WTC11 (cell line): Measurements from ENCODE around the gene RAD18. TPM values are rescaled to one million over a fixed set of nuclear protein-coding genes. Genes with fewer than 3 reads are reported as not detected.
A peak's percentile ranks its signal among the peaks of the same experiment; 100 is the strongest.

ENCODE experiments used
- ATAC-seq: fragments of 200-7000 bp; cut with Tn5 transposase; 2 replicates; pipeline ENCODE4 v1.10.0; 2021; ENCODE audit warnings: mild to moderate bottlenecking, moderate library complexity
- CTCF ChIA-PET: fragments of 300-600 bp; sonication (Branson Sonifier 250); formaldehyde crosslinking; loops from one replicate; lab custom pipeline; 2021; ENCODE audit warnings: antibody characterized with exemption; lab: Charles Lee
- POLR2A ChIA-PET: fragments of 350-600 bp; sonication (Branson Sonifier 250); formaldehyde crosslinking; loops from one replicate; lab custom pipeline; 2021; ENCODE audit warnings: antibody characterized with exemption; lab: Charles Lee
- DNase-seq: peaks from one replicate; pipeline ENCODE4 v3.0.0; 2021; ENCODE audit warnings: low spot score
- H3K27ac Mint-ChIP-seq: 2 replicates; pipeline ENCODE4 v1.8.0; 2021; ENCODE audit warnings: mixed read lengths
- H3K27me3 Mint-ChIP-seq: 2 replicates; pipeline ENCODE4 v1.8.0; 2021; ENCODE audit warnings: low read depth, mild to moderate bottlenecking, moderate library complexity, mixed read lengths
- H3K36me3 Mint-ChIP-seq: 2 replicates; pipeline ENCODE4 v1.8.0; 2021; ENCODE audit warnings: mixed read lengths
- H3K4me1 Mint-ChIP-seq: 2 replicates; pipeline ENCODE4 v1.8.0; 2022; ENCODE audit warnings: mixed read lengths
- H3K4me3 Mint-ChIP-seq: 2 replicates; pipeline ENCODE4 v1.8.0; 2021; ENCODE audit warnings: mild to moderate bottlenecking, moderate library complexity, mixed read lengths
- H3K9me3 Mint-ChIP-seq: 2 replicates; pipeline ENCODE4 v1.8.0; 2021; ENCODE audit warnings: mixed read lengths
- CBFB ChIP-seq: sonication (generic); formaldehyde crosslinking; IDR thresholded peaks from 2 replicates; pipeline ENCODE4 v1.8.1; 2022; ENCODE audit warnings: mild to moderate bottlenecking, low read depth, missing genetic modification reagents
- CREM ChIP-seq: sonication (generic); formaldehyde crosslinking; IDR thresholded peaks from 2 replicates; pipeline ENCODE4 v1.8.1; 2022; ENCODE audit warnings: mild to moderate bottlenecking, missing genetic modification reagents, moderate library complexity
- FOXJ3 ChIP-seq: sonication (generic); formaldehyde crosslinking; IDR thresholded peaks from 2 replicates; pipeline ENCODE4 v1.9.0; 2021; ENCODE audit warnings: missing genetic modification reagents, mild to moderate bottlenecking, borderline replicate concordance
- FOXK1 ChIP-seq: sonication (generic); formaldehyde crosslinking; IDR thresholded peaks from 2 replicates; pipeline ENCODE4 v1.8.0; 2022; ENCODE audit warnings: mild to moderate bottlenecking, moderate library complexity, missing genetic modification reagents
- FOXP1 ChIP-seq: sonication (generic); formaldehyde crosslinking; IDR thresholded peaks from 2 replicates; pipeline ENCODE4 v1.8.0; 2022; ENCODE audit warnings: missing genetic modification reagents, mild to moderate bottlenecking, moderate library complexity, borderline replicate concordance
- JUN ChIP-seq: sonication (generic); formaldehyde crosslinking; IDR thresholded peaks from 2 replicates; pipeline ENCODE4 v1.8.0; 2023; ENCODE audit warnings: mild to moderate bottlenecking, missing genetic modification reagents
- RELA ChIP-seq: sonication (generic); formaldehyde crosslinking; IDR thresholded peaks from 2 replicates; pipeline ENCODE4 v1.8.1; 2022; ENCODE audit warnings: missing genetic modification reagents, mild to moderate bottlenecking, borderline replicate concordance
- TP53 ChIP-seq: sonication (generic); formaldehyde crosslinking; IDR thresholded peaks from 2 replicates; pipeline ENCODE4 v1.8.1; 2023; ENCODE audit warnings: mild to moderate bottlenecking, missing genetic modification reagents
- ZNF671 ChIP-seq: fragments of 250-450 bp; sonication (Bioruptor Pico); IDR thresholded peaks from 2 replicates; pipeline ENCODE4 v1.8.0; 2021; ENCODE audit warnings: mild to moderate bottlenecking
- total RNA-seq: library from RNA; stranded (reverse); gene quantifications from 3 replicates; pipeline ENCODE4 v1.2.3, GENCODE V29; 2021
- TF ChIP-seq, protein P1 (sequence below): sonication (generic); formaldehyde crosslinking; IDR thresholded peaks from 2 replicates; pipeline ENCODE4 v1.8.0; 2023; ENCODE audit warnings: missing genetic modification reagents, mild to moderate bottlenecking, borderline replicate concordance
- TF ChIP-seq, protein P2 (sequence below): sonication (generic); formaldehyde crosslinking; IDR thresholded peaks from 2 replicates; pipeline ENCODE4 v1.8.1; 2022; ENCODE audit warnings: mild to moderate bottlenecking, moderate library complexity, missing genetic modification reagents
- TF ChIP-seq, protein P3 (sequence below): fragments of 250-450 bp; sonication (Bioruptor Pico); conservative IDR thresholded peaks from 2 replicates; pipeline ENCODE4 v1.9.0; 2021; ENCODE audit warnings: mild to moderate bottlenecking
- TF ChIP-seq, protein P4 (sequence below): fragments of 250-450 bp; sonication (Bioruptor Pico); IDR thresholded peaks from 2 replicates; pipeline ENCODE4 v1.9.0; 2021; ENCODE audit warnings: mild to moderate bottlenecking, borderline replicate concordance
- TF ChIP-seq, protein P5 (sequence below): sonication (generic); formaldehyde crosslinking; IDR thresholded peaks from 2 replicates; pipeline ENCODE4 v1.8.1; 2023; ENCODE audit warnings: mild to moderate bottlenecking, missing genetic modification reagents

The RAD18 gene
- total RNA-seq, 1 experiment from 2014 or later = 24.4 TPM

DNA sequence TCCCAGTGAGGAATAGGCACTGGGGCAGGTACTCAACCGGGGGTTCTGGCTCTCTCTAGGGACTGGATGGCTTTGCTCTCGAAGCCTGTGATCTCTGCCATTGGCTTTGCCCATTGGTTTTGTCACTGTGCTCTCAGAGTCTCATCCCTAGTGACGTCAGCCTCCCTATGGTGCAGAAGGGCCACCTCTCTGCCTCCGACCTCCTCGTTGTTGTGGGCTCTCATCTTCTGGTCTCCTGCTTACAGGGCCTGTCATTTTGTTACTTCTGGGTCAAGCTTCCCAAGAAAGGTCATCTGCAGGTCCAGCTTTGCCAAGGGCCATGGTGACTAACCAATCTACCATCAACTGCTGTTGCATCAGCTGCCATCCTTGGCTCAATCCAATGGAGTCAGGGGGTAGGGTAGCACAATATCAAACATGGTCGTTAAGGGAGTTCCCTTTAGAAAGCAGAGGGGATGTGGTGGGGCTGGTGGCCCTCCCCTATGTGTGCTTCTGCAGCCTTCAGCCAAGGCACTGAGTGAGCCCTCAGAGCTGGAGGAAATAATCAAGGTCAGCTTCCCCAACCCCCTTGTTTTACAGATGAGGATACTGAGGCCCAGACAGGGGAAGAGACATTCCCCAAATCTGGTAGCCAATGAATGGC is 13.4 kb upstream of the RAD18 start (continued):
- TF ChIP-seq, protein P1, sequence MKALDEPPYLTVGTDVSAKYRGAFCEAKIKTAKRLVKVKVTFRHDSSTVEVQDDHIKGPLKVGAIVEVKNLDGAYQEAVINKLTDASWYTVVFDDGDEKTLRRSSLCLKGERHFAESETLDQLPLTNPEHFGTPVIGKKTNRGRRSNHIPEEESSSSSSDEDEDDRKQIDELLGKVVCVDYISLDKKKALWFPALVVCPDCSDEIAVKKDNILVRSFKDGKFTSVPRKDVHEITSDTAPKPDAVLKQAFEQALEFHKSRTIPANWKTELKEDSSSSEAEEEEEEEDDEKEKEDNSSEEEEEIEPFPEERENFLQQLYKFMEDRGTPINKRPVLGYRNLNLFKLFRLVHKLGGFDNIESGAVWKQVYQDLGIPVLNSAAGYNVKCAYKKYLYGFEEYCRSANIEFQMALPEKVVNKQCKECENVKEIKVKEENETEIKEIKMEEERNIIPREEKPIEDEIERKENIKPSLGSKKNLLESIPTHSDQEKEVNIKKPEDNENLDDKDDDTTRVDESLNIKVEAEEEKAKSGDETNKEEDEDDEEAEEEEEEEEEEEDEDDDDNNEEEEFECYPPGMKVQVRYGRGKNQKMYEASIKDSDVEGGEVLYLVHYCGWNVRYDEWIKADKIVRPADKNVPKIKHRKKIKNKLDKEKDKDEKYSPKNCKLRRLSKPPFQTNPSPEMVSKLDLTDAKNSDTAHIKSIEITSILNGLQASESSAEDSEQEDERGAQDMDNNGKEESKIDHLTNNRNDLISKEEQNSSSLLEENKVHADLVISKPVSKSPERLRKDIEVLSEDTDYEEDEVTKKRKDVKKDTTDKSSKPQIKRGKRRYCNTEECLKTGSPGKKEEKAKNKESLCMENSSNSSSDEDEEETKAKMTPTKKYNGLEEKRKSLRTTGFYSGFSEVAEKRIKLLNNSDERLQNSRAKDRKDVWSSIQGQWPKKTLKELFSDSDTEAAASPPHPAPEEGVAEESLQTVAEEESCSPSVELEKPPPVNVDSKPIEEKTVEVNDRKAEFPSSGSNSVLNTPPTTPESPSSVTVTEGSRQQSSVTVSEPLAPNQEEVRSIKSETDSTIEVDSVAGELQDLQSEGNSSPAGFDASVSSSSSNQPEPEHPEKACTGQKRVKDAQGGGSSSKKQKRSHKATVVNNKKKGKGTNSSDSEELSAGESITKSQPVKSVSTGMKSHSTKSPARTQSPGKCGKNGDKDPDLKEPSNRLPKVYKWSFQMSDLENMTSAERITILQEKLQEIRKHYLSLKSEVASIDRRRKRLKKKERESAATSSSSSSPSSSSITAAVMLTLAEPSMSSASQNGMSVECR = no peak

DNA sequence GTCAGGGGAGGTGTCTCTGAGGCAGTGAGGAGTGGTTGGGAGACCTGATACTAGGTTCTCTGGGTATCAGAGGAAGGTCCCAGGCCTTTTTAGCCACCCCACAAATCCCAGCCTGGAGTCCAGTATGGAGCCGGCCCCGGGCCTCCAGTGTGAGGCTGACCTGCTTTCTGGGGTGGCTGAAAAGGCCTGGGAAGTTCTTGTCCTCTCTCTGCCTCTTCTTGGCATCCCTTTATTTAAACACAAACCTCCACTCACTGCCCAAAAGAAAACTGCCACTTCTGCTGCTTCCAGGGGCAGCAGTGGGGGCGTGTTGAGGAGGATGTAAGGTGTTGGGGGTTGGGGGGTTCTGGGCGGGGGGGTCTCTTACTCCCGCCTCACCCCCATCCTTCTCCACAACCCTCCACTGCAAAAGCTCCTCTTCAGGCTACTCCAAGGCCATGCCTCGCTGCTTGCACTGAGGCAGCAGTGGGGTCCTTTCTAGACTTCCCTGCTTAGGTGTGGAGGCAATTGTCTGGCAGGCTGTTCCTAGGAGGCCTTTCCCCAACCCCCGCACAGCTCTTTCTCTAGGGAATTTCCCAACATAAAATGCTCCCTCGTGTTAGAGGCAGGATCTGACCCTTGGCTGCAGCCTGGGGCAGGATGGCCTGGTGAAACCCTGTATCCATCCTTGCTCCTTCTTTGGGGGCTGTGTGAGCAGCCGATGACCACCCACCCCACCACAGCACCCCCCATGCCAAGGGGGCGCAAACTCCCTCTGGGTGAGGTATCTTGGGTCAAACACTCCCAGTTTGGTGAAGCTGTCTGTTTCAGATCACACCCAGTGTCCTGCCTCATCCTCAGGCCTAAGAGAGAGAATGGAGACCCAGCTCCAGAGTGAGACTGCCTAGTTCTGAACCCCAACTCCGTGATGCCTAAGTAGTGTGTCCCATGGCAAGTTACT is 12.1 kb upstream of the RAD18 start:
- ATAC-seq (peak; percentile 53), DNase-seq (no peak)
- Mint-ChIP-seq H3K4me1 (peaks cover 5% of the 10 kb centered on the region; the same call in 1 of the 2 replicates), H3K36me3 (peaks cover 3% of the 10 kb centered on the region; the same call in 1 of the 2 replicates), H3K27ac (no peak overlapping the region), H3K9me3 (peaks cover 9% of the 10 kb centered on the region), H3K27me3 (peaks cover 7% of the 10 kb centered on the region), H3K4me3 (no peak overlapping the region)
- ChIA-PET CTCF (interaction anchor here (0.8 to 8.7 kb wide), 4 partner anchors 12 to 329 kb away, joined by 3 to 92 read pairs (median 16); partner anchors contain the start of gene OXTR), POLR2A (no interaction called here)
- no peak for TF ChIP-seq FOXK1 (CRISPR knock-in tag)
- no peak for TF ChIP-seq RELA
- TF ChIP-seq, protein P2, sequence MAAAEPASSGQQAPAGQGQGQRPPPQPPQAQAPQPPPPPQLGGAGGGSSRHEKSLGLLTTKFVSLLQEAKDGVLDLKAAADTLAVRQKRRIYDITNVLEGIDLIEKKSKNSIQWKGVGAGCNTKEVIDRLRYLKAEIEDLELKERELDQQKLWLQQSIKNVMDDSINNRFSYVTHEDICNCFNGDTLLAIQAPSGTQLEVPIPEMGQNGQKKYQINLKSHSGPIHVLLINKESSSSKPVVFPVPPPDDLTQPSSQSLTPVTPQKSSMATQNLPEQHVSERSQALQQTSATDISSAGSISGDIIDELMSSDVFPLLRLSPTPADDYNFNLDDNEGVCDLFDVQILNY (CRISPR knock-in tag) = no peak
- no peak for TF ChIP-seq CBFB (CRISPR knock-in tag)
- TF ChIP-seq FOXP1 (CRISPR knock-in tag) = no peak
- TF ChIP-seq, protein P1 = no peak
- no peak for TF ChIP-seq ZNF671 (CRISPR knock-in tag)
- TF ChIP-seq, protein P3, sequence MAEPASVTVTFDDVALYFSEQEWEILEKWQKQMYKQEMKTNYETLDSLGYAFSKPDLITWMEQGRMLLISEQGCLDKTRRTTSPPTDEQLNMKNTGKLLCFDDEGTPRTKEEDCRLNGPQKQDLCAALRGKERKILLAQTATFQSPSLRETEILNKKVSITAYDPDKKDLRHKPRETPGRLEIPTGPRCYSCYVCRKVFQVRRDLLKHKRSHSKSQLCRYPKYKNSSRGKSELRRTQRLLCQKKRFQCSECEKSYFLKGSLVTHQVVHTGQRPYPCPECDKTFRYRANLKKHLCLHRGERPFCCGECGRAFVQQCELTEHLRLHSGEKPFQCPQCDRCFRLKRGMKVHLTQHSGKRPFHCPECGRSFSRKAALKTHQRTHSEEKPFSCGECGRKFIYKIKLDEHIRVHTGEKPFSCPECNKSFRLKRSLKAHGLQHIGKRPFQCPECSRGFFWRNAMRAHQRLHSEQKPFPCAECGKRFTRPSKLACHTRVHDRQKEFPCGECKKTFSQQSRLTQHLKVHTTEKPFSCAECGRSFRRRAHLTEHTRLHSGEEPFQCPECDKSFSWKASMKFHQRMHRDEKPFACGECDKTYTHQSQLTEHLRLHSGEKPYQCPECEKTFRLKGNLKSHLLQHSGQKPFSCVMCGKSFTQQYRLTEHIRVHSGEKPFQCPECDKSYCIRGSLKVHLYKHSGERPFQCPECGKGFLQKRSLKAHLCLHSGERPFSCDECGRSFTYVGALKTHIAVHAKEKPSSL (CRISPR knock-in tag) = no peak
- no peak for TF ChIP-seq FOXJ3
- TF ChIP-seq TP53 (CRISPR knock-in tag) = no peak
- TF ChIP-seq JUN = no peak
- TF ChIP-seq CREM = no peak
- TF ChIP-seq, protein P4, sequence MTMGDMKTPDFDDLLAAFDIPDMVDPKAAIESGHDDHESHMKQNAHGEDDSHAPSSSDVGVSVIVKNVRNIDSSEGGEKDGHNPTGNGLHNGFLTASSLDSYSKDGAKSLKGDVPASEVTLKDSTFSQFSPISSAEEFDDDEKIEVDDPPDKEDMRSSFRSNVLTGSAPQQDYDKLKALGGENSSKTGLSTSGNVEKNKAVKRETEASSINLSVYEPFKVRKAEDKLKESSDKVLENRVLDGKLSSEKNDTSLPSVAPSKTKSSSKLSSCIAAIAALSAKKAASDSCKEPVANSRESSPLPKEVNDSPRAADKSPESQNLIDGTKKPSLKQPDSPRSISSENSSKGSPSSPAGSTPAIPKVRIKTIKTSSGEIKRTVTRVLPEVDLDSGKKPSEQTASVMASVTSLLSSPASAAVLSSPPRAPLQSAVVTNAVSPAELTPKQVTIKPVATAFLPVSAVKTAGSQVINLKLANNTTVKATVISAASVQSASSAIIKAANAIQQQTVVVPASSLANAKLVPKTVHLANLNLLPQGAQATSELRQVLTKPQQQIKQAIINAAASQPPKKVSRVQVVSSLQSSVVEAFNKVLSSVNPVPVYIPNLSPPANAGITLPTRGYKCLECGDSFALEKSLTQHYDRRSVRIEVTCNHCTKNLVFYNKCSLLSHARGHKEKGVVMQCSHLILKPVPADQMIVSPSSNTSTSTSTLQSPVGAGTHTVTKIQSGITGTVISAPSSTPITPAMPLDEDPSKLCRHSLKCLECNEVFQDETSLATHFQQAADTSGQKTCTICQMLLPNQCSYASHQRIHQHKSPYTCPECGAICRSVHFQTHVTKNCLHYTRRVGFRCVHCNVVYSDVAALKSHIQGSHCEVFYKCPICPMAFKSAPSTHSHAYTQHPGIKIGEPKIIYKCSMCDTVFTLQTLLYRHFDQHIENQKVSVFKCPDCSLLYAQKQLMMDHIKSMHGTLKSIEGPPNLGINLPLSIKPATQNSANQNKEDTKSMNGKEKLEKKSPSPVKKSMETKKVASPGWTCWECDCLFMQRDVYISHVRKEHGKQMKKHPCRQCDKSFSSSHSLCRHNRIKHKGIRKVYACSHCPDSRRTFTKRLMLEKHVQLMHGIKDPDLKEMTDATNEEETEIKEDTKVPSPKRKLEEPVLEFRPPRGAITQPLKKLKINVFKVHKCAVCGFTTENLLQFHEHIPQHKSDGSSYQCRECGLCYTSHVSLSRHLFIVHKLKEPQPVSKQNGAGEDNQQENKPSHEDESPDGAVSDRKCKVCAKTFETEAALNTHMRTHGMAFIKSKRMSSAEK (CRISPR knock-in tag) = no peak
- TF ChIP-seq, protein P5, sequence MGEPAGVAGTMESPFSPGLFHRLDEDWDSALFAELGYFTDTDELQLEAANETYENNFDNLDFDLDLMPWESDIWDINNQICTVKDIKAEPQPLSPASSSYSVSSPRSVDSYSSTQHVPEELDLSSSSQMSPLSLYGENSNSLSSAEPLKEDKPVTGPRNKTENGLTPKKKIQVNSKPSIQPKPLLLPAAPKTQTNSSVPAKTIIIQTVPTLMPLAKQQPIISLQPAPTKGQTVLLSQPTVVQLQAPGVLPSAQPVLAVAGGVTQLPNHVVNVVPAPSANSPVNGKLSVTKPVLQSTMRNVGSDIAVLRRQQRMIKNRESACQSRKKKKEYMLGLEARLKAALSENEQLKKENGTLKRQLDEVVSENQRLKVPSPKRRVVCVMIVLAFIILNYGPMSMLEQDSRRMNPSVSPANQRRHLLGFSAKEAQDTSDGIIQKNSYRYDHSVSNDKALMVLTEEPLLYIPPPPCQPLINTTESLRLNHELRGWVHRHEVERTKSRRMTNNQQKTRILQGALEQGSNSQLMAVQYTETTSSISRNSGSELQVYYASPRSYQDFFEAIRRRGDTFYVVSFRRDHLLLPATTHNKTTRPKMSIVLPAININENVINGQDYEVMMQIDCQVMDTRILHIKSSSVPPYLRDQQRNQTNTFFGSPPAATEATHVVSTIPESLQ (CRISPR knock-in tag) = no peak
